Mucosa of descending colon (tissue), 3 donors: ENCODE results near the gene ZNF318. TPM values are rescaled to one million over a fixed set of nuclear protein-coding genes. Genes with fewer than 3 reads are reported as not detected.
"Not testable (repeated sequence)": the region's sequence is repeated elsewhere in the genome, so short reads cannot be mapped to it uniquely, and the experiment has no call there.

Experiments used
- ATAC-seq: fragments of 200-7000 bp; cut with Tn5 transposase; one replicate; pipeline ENCODE4 v1.9.1; 2020; ENCODE audit warnings: mild to moderate bottlenecking, moderate library complexity
- DNase-seq, 3 donors: peaks; one replicate each; pipeline ENCODE4 v3.0.0-alpha.2; 2020
- H3K36me3 ChIP-seq: fragments of 200-600 bp; one replicate; pipeline ENCODE4 v1.8.0; 2021; ENCODE audit warnings: low read depth, mild to moderate bottlenecking
- H3K4me1 ChIP-seq: fragments of 200-600 bp; one replicate; pipeline ENCODE4 v1.8.0; 2021; ENCODE audit warnings: low read depth, mild to moderate bottlenecking
- H3K4me3 ChIP-seq: fragments of 200-600 bp; one replicate; pipeline ENCODE4 v1.8.0; 2021; ENCODE audit warnings: mild to moderate bottlenecking
- H3K9me3 ChIP-seq: fragments of 200-600 bp; one replicate; pipeline ENCODE4 v1.8.0; 2021; ENCODE audit warnings: mild to moderate bottlenecking
- CTCF ChIP-seq: fragments of 200-600 bp; IDR thresholded peaks from one replicate; pipeline ENCODE4 v1.8.0; 2022; ENCODE audit warnings: antibody characterized with exemption, mild to moderate bottlenecking
- intact Hi-C, 2 donors: fragments of 100-400 bp; cut with DNase I in 1 of 2; cut with micrococcal nuclease in 1 of 2; formaldehyde crosslinking; loops; one replicate each; pipeline versions ENCODE4 v1.11.0 to v1.11.1; 2022; cut with DNase I, micrococcal nuclease
- long read RNA-seq, 2 donors: library from polyadenylated mRNA; unstranded; transcript quantifications; one replicate each; pipeline ENCODE4 v2.0.0, GENCODE V29; 2019 to 2021
- total RNA-seq, 3 donors: library from RNA; stranded (reverse); fragmentation: NEBNext Ultra II Directional in 2 of 3; extraction: Animal tissue kit (Norgen Biotek cat#: 25700) in 2 of 3; gene quantifications; one replicate each; pipeline versions ENCODE4 v1.2.1 to v1.2.4, GENCODE V29; 2021 to 2023
- donor health status: DM: no; HTN: no; CAD: no; lungs with moderate emphysema.
- donor health status: DM: no; HTN: no; CAD: no.
- donor health status: DM: no; HTN: yes; CAD: no.

Gene ZNF318, protein sequence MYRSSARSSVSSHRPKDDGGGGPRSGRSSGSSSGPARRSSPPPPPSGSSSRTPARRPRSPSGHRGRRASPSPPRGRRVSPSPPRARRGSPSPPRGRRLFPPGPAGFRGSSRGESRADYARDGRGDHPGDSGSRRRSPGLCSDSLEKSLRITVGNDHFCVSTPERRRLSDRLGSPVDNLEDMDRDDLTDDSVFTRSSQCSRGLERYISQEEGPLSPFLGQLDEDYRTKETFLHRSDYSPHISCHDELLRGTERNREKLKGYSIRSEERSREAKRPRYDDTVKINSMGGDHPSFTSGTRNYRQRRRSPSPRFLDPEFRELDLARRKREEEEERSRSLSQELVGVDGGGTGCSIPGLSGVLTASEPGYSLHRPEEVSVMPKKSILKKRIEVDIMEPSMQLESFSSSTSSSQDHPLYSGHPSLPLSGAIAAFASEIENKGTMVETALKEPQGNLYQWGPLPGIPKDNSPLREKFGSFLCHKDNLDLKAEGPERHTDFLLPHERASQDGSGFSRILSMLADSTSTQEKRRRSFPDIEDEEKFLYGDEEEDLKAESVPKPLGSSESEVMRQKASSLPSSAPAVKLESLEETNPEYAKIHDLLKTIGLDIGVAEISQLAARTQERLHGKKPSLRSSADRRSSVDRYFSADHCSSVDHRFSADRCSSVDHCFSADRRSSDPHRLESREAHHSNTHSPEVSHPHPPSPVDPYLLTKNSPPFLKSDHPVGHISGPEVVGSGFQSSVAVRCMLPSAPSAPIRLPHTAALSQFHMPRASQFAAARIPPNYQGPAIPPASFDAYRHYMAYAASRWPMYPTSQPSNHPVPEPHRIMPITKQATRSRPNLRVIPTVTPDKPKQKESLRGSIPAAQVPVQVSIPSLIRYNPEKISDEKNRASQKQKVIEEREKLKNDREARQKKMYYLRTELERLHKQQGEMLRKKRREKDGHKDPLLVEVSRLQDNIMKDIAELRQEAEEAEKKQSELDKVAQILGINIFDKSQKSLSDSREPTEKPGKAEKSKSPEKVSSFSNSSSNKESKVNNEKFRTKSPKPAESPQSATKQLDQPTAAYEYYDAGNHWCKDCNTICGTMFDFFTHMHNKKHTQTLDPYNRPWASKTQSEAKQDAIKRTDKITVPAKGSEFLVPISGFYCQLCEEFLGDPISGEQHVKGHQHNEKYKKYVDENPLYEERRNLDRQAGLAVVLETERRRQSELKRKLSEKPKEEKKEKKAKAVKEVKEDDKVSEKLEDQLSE (N-terminal part only)
- 10 to 100 TPM; 12.4 to 24.3 (median 16.9) TPM for total RNA-seq
- long read RNA-seq, donor 1, partial matches to known transcripts, result 7 of 8 reads
- long read RNA-seq, donor 1, other reads (novel, unspliced or antisense), result 1 of 8 reads
- long read RNA-seq, donor 2, partial matches to known transcripts, result 0 of 1 reads
- long read RNA-seq, donor 2, other reads (novel, unspliced or antisense), result 1 of 1 reads

DNA sequence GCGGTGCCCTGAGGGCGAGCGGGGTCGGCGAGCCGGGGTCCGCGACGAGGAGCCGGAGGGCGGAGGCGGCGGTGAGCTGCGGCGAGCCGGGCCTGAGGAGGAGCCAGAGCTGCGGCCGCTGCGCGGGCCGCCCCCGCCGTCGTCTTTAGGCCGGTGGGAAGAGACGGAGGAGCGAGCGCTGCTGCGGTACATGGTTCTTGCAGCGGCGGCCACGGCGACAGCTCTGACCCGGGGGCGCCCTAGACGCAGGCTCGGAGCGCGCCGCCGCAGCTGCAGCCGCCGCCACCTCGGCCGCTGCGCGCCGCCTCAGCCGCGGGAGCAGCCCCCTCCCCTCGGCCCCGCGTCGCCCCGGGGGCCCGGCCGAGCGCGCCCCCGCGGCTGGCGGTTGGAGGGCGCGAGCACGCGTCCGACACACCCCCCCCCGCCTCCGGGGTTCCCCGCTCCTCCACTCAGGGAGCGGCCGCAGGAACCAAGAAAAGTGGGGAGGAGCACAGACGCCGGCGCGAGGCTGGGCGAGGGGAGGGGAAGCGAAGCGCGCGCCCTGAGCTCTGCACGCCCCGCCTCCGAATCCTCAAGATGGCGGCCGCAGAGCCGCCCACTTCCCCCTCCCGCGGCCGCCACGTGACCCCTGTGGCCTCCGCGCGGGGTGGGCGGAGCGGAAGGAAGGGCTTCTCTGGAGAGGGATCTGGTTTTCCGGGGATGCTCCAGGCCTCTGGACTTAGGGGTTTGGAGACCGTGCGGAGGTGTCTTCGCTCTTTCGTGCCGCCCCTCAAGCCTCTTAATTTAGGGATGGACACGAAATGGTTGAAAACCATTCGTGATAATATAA lies at the start of gene ZNF318:
TSS of gene ZNF318 (minus strand) at position 474 of the 829 bp plus-strand sequence. CDS start at position 192, 282 bp downstream.
- H3K36me3 ChIP-seq, result no peaks in the 10 kb centered on the region
- H3K9me3 ChIP-seq, result no peaks in the 10 kb centered on the region
- no peak for TF ChIP-seq CTCF
- DNase-seq, result peak; percentile 95 to 98 (median 97)
- peaks cover 3% of the 10 kb centered on the region for H3K4me1 ChIP-seq
- peak; percentile 99 for ATAC-seq
- H3K4me3 ChIP-seq, result peak within 1 kb of the TSS; percentile 85
- intact Hi-C loops, result no loop called here

DNA sequence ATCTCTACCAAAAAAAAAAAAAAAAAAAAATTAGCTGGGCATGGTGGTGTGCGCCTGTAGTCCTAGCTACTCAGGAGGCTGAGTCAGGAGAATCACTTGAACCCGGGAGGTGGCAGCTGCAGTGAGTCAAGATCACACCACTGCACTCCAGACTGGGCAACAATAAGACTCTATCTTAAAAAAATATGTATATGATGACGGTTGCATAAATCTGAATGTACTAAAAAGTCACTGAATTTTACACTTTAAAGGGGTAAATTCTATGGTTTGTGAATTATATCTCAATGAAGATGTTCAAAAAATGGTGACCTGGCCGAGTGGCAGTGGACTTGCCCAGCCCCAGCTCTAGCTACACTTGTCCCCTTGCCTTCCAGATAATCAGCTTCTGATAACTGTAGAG lies 47.5 kb upstream of the ZNF318 start:
- no peak for TF ChIP-seq CTCF

DNA sequence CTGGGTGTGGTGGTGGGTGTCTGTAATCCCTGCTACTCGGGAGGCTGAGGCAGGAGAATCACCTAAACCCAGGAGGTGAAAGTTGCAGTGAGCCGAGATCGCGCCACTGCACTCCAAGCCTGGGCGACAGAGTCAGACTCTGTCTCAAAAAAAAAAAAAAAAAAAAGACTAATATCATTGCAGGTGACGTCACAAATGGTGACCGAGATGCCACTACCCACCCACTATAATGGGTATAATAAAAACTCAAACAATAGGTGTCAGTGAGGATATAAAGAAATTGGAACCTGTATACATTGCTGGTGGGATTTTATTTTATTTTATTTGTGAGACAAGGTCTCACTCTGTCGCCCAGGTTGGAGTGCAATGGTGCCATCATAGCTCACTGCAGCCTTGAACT lies 45.8 kb upstream of the ZNF318 start:
- intact Hi-C loops, ATAC-seq, H3K4me1 ChIP-seq: not testable (repeated sequence)

More for the DNA sequence above, 47.5 kb upstream of the ZNF318 start:
- no peaks in the 10 kb centered on the region for H3K9me3 ChIP-seq
- ATAC-seq (no peak), DNase-seq (no peak)
- no peak overlapping the region for H3K4me3 ChIP-seq
- H3K36me3 ChIP-seq, result no peaks in the 10 kb centered on the region
- H3K4me1 ChIP-seq, result no peaks in the 10 kb centered on the region
- intact Hi-C loops, result no loop called here

GRCh38 chr6:43413002-43413401 lies 43.6 kb upstream of the ZNF318 start:
- no peak overlapping the region for H3K4me3 ChIP-seq
- DNase-seq (no peak), ATAC-seq (no peak)
- intact Hi-C loops, result no loop called here
- no peaks in the 10 kb centered on the region for H3K9me3 ChIP-seq
- no peaks in the 10 kb centered on the region for H3K36me3 ChIP-seq
- H3K4me1 ChIP-seq, result no peaks in the 10 kb centered on the region
- no peak for TF ChIP-seq CTCF

More for the DNA sequence above, 45.8 kb upstream of the ZNF318 start:
- H3K4me3 ChIP-seq, DNase-seq, H3K36me3 ChIP-seq, H3K9me3 ChIP-seq: not testable (repeated sequence)

DNA sequence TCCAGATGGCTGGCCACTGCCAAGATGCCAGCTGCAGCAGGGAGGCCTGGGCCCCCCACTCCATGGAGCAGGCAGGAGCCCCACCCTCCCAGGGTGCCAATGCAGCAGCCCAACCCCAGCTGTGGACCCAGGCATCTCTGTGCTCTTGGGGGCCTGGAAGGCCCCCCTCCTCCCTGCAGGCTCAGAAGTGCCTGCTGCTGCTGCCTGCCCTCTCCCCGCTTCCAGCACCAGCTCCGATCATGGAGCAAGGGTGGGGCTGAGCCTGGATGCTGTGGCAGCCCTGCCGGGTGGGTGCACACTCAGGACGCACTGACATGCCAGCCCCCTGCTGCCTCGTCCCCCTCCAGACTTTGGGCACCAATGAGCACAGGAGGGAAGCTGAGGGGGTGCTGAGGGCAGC lies 43.1 kb upstream of the ZNF318 start:
- no peak for ATAC-seq
- no peak for DNase-seq
- intact Hi-C loops, result no loop called here
- no peak for TF ChIP-seq CTCF
- no peaks in the 10 kb centered on the region for H3K9me3 ChIP-seq
- no peak overlapping the region for H3K4me3 ChIP-seq
- H3K4me1 ChIP-seq, result no peaks in the 10 kb centered on the region
- H3K36me3 ChIP-seq, result no peaks in the 10 kb centered on the region

GRCh38 chr6:43410776-43411175 lies 41.3 kb upstream of the ZNF318 start:
- H3K36me3 ChIP-seq, H3K4me3 ChIP-seq, H3K9me3 ChIP-seq, intact Hi-C loops, H3K4me1 ChIP-seq, DNase-seq, ATAC-seq: not testable (repeated sequence)
